ENCODE measurements around the gene MRPL36.

The MRPL36 gene

DNA sequence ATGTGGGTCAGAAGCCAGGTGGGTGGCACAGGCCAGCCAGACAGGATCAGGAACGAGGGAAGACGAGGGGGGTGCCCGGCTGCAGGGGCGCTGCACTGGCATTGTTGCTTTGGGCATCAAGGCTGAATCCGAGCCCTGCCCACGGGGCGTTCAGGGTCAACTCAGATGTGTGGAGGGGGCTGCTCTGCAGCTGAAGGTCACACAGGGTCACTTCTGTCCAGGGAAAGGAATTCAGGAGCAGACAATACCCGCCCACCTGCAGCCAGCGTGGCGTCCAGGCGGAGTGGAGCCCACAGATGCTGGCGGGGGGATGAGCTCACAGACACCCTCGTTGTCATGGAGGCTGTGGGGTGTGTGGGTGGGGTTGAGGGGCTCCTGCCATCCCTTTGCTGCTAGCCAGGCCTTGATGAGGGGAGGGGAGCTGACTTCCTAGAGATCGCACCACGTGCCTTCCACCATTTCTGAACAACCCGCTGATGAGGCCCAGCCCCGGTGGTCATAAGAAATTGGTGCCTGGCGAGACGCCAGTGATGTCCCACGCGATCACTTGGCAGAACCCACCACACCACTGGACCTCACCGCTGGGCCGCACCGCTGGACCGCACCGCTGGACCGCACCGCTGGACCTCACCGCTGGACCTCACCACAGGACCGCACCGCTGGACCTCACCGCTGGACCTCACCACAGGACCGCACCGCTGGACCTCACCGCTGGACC, 31.2 kb downstream of the MRPL36 start:
- DNase-seq (ENCODE audit: low read depth in 1 of 2, low spot score in 1 of 2) = no peak
- no peak for TF ChIP-seq SPI1 (IDR thresholded peaks at IDR 0.05; ENCODE audit: borderline replicate concordance, low read depth)
- TF ChIP-seq GABPA (IDR thresholded peaks at IDR 0.05; ENCODE audit: low read depth) = no peak
- TF ChIP-seq, protein P1, sequence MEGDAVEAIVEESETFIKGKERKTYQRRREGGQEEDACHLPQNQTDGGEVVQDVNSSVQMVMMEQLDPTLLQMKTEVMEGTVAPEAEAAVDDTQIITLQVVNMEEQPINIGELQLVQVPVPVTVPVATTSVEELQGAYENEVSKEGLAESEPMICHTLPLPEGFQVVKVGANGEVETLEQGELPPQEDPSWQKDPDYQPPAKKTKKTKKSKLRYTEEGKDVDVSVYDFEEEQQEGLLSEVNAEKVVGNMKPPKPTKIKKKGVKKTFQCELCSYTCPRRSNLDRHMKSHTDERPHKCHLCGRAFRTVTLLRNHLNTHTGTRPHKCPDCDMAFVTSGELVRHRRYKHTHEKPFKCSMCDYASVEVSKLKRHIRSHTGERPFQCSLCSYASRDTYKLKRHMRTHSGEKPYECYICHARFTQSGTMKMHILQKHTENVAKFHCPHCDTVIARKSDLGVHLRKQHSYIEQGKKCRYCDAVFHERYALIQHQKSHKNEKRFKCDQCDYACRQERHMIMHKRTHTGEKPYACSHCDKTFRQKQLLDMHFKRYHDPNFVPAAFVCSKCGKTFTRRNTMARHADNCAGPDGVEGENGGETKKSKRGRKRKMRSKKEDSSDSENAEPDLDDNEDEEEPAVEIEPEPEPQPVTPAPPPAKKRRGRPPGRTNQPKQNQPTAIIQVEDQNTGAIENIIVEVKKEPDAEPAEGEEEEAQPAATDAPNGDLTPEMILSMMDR (IDR thresholded peaks at IDR 0.05; ENCODE audit: insufficient read depth, low read length) = no peak
- Histone ChIP-seq H3K27me3 (ENCODE audit: insufficient read depth, poor library complexity, severe bottlenecking) (no peaks in the 10 kb centered on the region), H3K4me3 (replicated peaks; ENCODE audit: insufficient read depth, low read length) (no peak overlapping the region), H3K27ac (replicated peaks) (no peak overlapping the region)

DNA sequence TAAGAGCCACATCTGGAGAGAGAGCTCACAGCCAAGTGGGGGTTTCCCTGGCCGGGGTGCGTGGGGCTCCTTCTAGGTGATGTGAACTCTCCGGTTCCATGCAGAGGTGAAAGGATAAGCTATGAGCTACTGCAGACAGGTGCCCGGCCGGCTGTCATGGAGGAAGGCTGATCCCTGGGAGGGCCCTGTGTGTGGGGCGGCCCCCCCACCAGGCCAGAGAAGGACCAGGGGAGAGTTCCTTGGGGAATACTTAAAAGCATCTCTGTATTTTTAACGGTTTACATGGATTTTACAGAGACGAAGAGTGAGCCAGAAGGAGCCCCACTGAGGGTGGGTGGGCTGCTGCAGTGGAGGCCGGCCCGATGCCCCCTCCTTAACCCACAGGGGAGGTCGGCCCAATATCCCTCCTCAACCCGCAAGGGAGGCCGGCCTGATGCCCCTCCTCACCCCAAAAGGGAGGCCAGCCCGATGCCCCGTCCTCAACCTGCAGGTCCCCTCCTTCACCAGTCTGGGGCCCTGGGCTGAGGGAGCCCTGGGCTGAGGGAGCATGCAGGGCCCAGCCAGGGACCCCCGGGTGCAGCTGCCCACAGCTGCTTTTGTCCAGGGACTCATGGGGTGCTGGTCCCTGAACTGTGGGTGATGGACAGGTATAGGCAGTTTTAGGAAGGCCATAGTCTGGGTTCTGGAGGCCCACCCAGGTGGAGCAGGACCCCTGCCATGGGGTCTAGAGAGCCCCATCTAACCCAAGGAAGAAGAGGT, 31.9 kb downstream of the MRPL36 start:
- no peak for DNase-seq (ENCODE audit: low read depth in 1 of 2, low spot score in 1 of 2)
- TF ChIP-seq, protein P1 (IDR thresholded peaks at IDR 0.05; ENCODE audit: insufficient read depth, low read length) = no peak
- TF ChIP-seq GABPA (IDR thresholded peaks at IDR 0.05; ENCODE audit: low read depth) (no peak), SPI1 (IDR thresholded peaks at IDR 0.05; ENCODE audit: borderline replicate concordance, low read depth) (no peak), POLR2AphosphoS5 (IDR thresholded peaks at IDR 0.05; ENCODE audit: low read depth) (no peak)
- TF ChIP-seq, protein P2, sequence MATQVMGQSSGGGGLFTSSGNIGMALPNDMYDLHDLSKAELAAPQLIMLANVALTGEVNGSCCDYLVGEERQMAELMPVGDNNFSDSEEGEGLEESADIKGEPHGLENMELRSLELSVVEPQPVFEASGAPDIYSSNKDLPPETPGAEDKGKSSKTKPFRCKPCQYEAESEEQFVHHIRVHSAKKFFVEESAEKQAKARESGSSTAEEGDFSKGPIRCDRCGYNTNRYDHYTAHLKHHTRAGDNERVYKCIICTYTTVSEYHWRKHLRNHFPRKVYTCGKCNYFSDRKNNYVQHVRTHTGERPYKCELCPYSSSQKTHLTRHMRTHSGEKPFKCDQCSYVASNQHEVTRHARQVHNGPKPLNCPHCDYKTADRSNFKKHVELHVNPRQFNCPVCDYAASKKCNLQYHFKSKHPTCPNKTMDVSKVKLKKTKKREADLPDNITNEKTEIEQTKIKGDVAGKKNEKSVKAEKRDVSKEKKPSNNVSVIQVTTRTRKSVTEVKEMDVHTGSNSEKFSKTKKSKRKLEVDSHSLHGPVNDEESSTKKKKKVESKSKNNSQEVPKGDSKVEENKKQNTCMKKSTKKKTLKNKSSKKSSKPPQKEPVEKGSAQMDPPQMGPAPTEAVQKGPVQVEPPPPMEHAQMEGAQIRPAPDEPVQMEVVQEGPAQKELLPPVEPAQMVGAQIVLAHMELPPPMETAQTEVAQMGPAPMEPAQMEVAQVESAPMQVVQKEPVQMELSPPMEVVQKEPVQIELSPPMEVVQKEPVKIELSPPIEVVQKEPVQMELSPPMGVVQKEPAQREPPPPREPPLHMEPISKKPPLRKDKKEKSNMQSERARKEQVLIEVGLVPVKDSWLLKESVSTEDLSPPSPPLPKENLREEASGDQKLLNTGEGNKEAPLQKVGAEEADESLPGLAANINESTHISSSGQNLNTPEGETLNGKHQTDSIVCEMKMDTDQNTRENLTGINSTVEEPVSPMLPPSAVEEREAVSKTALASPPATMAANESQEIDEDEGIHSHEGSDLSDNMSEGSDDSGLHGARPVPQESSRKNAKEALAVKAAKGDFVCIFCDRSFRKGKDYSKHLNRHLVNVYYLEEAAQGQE (IDR thresholded peaks at IDR 0.05; ENCODE audit: insufficient replicate concordance, low read depth) = no peak
- H3K27ac ChIP-seq (replicated peaks) = no peak overlapping the region
- peaks cover 2% of the 10 kb centered on the region for H3K27me3 ChIP-seq (ENCODE audit: insufficient read depth, poor library complexity, severe bottlenecking)
- no peak overlapping the region for H3K4me3 ChIP-seq (replicated peaks; ENCODE audit: insufficient read depth, low read length)

DNA sequence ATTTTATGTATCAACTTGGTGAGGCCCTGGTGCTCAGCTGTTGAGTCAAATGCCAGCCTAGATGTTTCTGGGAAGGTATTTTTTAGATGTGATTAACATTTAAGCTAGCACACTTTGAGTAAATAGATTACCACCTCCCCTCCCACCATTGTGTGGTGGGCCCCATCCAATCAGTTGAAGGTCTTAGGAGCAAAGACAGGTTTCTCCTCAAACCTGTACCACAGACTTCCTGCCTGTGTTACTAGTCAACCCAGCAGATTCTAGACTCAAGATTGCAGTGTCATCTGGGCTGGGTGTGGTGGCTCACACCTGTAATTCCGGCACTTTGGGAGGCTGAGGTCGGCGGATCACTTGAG, 33.8 kb downstream of the MRPL36 start:
- H3K27me3 ChIP-seq (ENCODE audit: insufficient read depth, poor library complexity, severe bottlenecking) = peaks cover 2% of the 10 kb centered on the region
- H3K4me3 ChIP-seq (replicated peaks; ENCODE audit: insufficient read depth, low read length) = no peak overlapping the region
- no peak for DNase-seq (ENCODE audit: low read depth in 1 of 2, low spot score in 1 of 2)
- TF ChIP-seq, protein P1 (IDR thresholded peaks at IDR 0.05; ENCODE audit: insufficient read depth, low read length) = no peak
- TF ChIP-seq SPI1 (IDR thresholded peaks at IDR 0.05; ENCODE audit: borderline replicate concordance, low read depth) (no peak), GABPA (IDR thresholded peaks at IDR 0.05; ENCODE audit: low read depth) (no peak), POLR2AphosphoS5 (IDR thresholded peaks at IDR 0.05; ENCODE audit: low read depth) (no peak)
- TF ChIP-seq, protein P2 (IDR thresholded peaks at IDR 0.05; ENCODE audit: insufficient replicate concordance, low read depth) = no peak
- no peak overlapping the region for H3K27ac ChIP-seq (replicated peaks)

Data from HL-60 (cell line).